Stimulated activated naive CD8-positive, alpha-beta T cell treated with anti-CD3 and anti-CD28 coated beads, Interleukin-15, amount 100 ng/mL, for 72 hours (primary cell): ENCODE data around the gene BIRC3.
"Not testable (repeated sequence)": the region's sequence is repeated elsewhere in the genome, so short reads cannot be mapped to it uniquely, and the experiment has no call there.

Source experiments
- ATAC-seq: fragments of 150-1000 bp; cut with Tn5 transposase; 2 replicates; pipeline ENCODE4 v1.10.0; 2021; ENCODE audit warnings: mild to moderate bottlenecking, moderate library complexity
- DNase-seq, 2 donors: peaks; one replicate each; pipeline ENCODE4 v3.0.0; 2021 to 2022
- H3K27ac Mint-ChIP-seq, 2 donors: one replicate each; pipeline ENCODE4 v1.8.0; 2022; ENCODE audit warnings: mild to moderate bottlenecking in 2 of 2, mixed read lengths in 2 of 2, moderate library complexity in 2 of 2
- H3K27me3 Mint-ChIP-seq: one replicate; pipeline ENCODE4 v1.8.0; 2022; ENCODE audit warnings: mixed read lengths
- H3K4me1 Mint-ChIP-seq: one replicate; pipeline ENCODE4 v1.8.0; 2022; ENCODE audit warnings: mild to moderate bottlenecking, mixed read lengths
- H3K4me3 Mint-ChIP-seq, 2 donors: one replicate each; pipeline ENCODE4 v1.8.0; 2022; ENCODE audit warnings: mild to moderate bottlenecking in 2 of 2, mixed read lengths in 2 of 2, moderate library complexity in 1 of 2
- H3K9me3 Mint-ChIP-seq, 2 donors: one replicate each; pipeline ENCODE4 v1.8.0; 2022; ENCODE audit warnings: mixed read lengths in 2 of 2

Gene BIRC3

GRCh38 chr11:102287964-102288724 is 29.1 kb upstream of the BIRC3 start:
- no peaks in the 10 kb centered on the region for H3K9me3 Mint-ChIP-seq
- H3K27ac Mint-ChIP-seq = no peak overlapping the region
- ATAC-seq = peak; percentile 82

DNA sequence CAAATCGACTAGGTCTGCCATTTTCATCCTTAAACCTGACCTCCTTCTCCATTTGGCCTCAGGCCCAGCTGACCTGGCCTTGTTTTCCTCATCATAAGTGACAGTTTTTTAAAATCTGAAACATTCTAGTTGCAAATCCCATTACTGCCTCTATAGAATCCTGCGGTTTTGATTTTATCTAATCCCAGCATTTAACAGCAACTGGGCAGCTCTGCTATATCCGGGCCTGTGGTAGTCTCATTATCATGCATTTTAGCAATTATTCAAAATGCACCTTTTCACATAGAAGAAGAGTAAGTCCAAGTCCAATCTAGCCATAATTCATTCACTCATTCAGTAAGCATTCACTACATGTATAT is 28.6 kb upstream of the BIRC3 start:
- H3K27ac Mint-ChIP-seq = no peak overlapping the region
- peaks cover 23% of the 10 kb centered on the region for H3K4me1 Mint-ChIP-seq
- H3K9me3 Mint-ChIP-seq = no peaks in the 10 kb centered on the region
- no peaks in the 10 kb centered on the region for H3K27me3 Mint-ChIP-seq
- H3K4me3 Mint-ChIP-seq = peak overlapping the region; percentile 58
- no peak for ATAC-seq
- no peak for DNase-seq

More at GRCh38 chr11:102287964-102288724, 29.1 kb upstream of the BIRC3 start:
- H3K4me3 Mint-ChIP-seq = peak overlapping the region; percentile 58
- peak; percentile 36 to 45 for DNase-seq
- peaks cover 22% of the 10 kb centered on the region for H3K4me1 Mint-ChIP-seq
- no peaks in the 10 kb centered on the region for H3K27me3 Mint-ChIP-seq

GRCh38 chr11:102289592-102289991 is 27.7 kb upstream of the BIRC3 start:
- H3K27me3 Mint-ChIP-seq = no peaks in the 10 kb centered on the region
- ATAC-seq (no peak), DNase-seq (no peak)
- peaks cover 28% of the 10 kb centered on the region for H3K4me1 Mint-ChIP-seq
- H3K4me3 Mint-ChIP-seq = no peak overlapping the region
- H3K9me3 Mint-ChIP-seq = no peaks in the 10 kb centered on the region
- H3K27ac Mint-ChIP-seq = no peak overlapping the region

DNA sequence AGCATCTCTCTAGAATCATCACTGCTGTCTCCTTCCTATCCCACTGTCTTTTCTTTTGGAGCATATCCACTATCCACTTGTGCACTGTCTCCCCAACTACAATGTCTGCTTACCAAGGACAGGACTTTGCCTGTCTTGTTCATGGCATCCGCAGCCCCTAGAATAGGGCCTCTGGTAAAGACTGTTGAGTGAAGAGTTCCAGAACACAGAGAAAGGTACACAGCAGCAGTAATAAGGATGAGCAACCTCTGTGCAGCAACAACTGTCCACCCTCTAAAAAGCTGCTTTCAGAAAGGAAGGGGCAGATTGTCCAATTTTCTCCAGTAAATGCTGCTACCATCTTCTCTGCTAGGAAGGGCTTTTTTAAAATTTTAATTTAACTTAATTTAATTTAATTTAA is 25.5 kb upstream of the BIRC3 start:
- Mint-ChIP-seq H3K9me3 (no peaks in the 10 kb centered on the region), H3K27ac (no peak overlapping the region), H3K4me3 (no peak overlapping the region), H3K4me1 (peaks cover 39% of the 10 kb centered on the region), H3K27me3 (no peaks in the 10 kb centered on the region)
- ATAC-seq (no peak), DNase-seq (no peak)

- no peak for ATAC-seq
- H3K27ac Mint-ChIP-seq = no peak overlapping the region
- no peak overlapping the region for H3K4me3 Mint-ChIP-seq
These were observed 24.4 kb upstream of the BIRC3 start for GRCh38 chr11:102292933-102293332.

DNA sequence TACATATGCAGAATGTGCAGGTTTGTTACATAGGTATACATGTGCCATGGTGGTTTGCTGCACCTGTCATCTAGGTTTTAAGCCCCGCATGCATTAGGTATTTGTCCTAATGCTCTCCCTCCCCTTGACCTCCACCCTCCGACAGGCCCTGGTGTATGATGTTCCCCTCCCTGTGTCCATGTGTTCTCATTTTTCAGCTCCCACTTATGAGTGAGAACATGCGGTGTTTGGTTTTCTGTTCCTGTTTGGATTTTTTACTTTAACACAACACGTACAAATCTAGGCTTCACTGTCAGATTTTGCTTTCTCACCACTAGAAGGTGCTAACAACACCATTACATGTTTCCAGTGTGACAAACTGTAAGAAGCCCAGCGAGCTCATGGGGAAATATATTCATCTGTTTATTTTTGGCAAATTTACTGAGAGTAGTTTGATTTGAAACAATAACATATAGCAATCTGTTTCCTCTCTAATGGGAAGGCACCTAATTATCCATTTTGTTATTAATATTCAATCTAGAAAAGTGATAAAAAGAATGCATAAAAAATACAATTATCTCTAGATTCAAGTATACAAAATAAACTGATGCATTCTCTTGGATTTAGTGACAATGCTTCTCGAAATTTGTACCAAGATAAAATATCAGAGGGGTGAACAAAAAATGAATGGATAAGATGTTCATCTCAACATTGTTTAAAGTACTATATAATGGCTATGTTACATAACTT is 23.2 kb upstream of the BIRC3 start:
- peaks cover 27% of the 10 kb centered on the region for H3K4me1 Mint-ChIP-seq
- peak overlapping the region; percentile 84 to 98 for H3K27ac Mint-ChIP-seq
- no peaks in the 10 kb centered on the region for H3K27me3 Mint-ChIP-seq
- DNase-seq = no peak
- H3K9me3 Mint-ChIP-seq = peaks cover 0 to 4% of the 10 kb centered on the region in 2 donors
- ATAC-seq = peak; percentile 88
- peak overlapping the region; percentile 83 to 88 for H3K4me3 Mint-ChIP-seq

More at GRCh38 chr11:102292933-102293332, 24.4 kb upstream of the BIRC3 start:
- Mint-ChIP-seq H3K4me1 (peaks cover 37% of the 10 kb centered on the region), H3K9me3 (no peaks in the 10 kb centered on the region), H3K27me3 (no peaks in the 10 kb centered on the region)
- DNase-seq = no peak

DNA sequence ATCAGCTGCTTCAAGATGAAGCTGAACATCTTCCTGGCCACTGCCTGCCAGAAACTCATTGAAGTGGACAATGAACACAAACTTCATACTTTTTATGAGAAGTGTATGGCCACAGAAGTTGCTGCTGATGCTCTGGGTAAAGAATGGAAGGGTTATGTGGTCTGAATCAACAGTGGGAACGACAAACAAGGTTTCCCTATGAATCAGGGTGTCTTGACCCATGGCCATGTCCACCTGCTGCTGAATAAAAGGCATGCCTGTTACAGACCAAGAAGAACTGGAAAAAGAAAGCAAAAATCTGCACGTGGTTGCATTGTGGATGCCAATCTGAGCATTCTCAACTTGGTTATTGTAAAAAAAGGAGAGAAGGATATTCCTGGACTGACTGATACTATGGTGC is 22.2 kb upstream of the BIRC3 start:
- H3K27me3 Mint-ChIP-seq = no peaks in the 10 kb centered on the region
- DNase-seq (no peak), ATAC-seq (no peak)
- H3K9me3 Mint-ChIP-seq = peaks cover 0 to 4% of the 10 kb centered on the region in 2 donors
- peak overlapping the region in 1 of 2 donors; percentile 41 for H3K4me3 Mint-ChIP-seq
- H3K27ac Mint-ChIP-seq = peak overlapping the region in 1 of 2 donors; percentile 55
- H3K4me1 Mint-ChIP-seq = peaks cover 22% of the 10 kb centered on the region

- peaks cover 38% of the 10 kb centered on the region for H3K4me1 Mint-ChIP-seq
- H3K4me3 Mint-ChIP-seq, H3K27ac Mint-ChIP-seq, DNase-seq, ATAC-seq, H3K27me3 Mint-ChIP-seq: not testable (repeated sequence)
- H3K9me3 Mint-ChIP-seq = peaks cover 6 to 10% of the 10 kb centered on the region in 2 donors
These were observed 20.5 kb upstream of the BIRC3 start for GRCh38 chr11:102296757-102297156.

GRCh38 chr11:102300837-102301236 is 16.4 kb upstream of the BIRC3 start:
- H3K4me3 Mint-ChIP-seq, ATAC-seq, H3K27me3 Mint-ChIP-seq, H3K27ac Mint-ChIP-seq, DNase-seq: not testable (repeated sequence)
- H3K9me3 Mint-ChIP-seq = peaks cover 25 to 27% of the 10 kb centered on the region in 2 donors
- peaks cover 43% of the 10 kb centered on the region for H3K4me1 Mint-ChIP-seq

DNA sequence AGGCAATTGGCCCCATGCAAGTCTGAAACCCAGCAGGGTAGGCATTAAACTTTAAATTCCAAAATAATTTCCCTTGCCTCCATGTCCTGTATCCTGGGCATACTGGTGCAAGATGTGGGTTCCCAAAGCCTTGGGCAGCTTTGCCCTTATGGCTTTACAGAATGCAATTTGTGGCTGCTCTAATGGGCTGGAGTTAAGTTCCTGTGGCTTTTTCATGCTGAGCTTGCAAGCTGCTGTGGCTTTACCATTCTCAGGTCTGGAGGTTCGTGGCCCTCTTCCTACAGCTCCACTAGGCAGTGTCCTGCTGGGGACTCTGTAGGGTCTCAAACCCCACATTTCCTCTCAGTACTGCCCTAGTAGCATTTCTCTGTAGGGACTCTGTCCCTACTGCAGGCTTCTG is 15.0 kb upstream of the BIRC3 start:
- H3K27ac Mint-ChIP-seq = no peak overlapping the region
- H3K4me3 Mint-ChIP-seq = no peak overlapping the region
- no peaks in the 10 kb centered on the region for H3K27me3 Mint-ChIP-seq
- H3K4me1 Mint-ChIP-seq = peaks cover 57% of the 10 kb centered on the region
- H3K9me3 Mint-ChIP-seq = peaks cover 25 to 27% of the 10 kb centered on the region in 2 donors
- DNase-seq (no peak), ATAC-seq (peak; percentile 43)

GRCh38 chr11:102304686-102305085 is 12.6 kb upstream of the BIRC3 start:
- Mint-ChIP-seq H3K27ac (peak overlapping the region in 1 of 2 donors; percentile 7), H3K27me3 (no peaks in the 10 kb centered on the region), H3K4me3 (peak overlapping the region; percentile 4 to 43), H3K4me1 (peaks cover 61% of the 10 kb centered on the region), H3K9me3 (peaks cover 23 to 25% of the 10 kb centered on the region in 2 donors)
- ATAC-seq (no peak), DNase-seq (no peak)

- Mint-ChIP-seq H3K9me3 (peaks cover 23 to 25% of the 10 kb centered on the region in 2 donors), H3K27me3 (no peaks in the 10 kb centered on the region), H3K4me1 (peaks cover 58% of the 10 kb centered on the region), H3K27ac (peak overlapping the region in 1 of 2 donors; percentile 51), H3K4me3 (peak overlapping the region; percentile 65 to 72)
- ATAC-seq (no peak), DNase-seq (no peak)
These were observed 11.8 kb upstream of the BIRC3 start for GRCh38 chr11:102305352-102306047.

GRCh38 chr11:102306048-102306597 is 11.2 kb upstream of the BIRC3 start:
- Mint-ChIP-seq H3K9me3 (peaks cover 23 to 25% of the 10 kb centered on the region in 2 donors), H3K4me3 (peak overlapping the region; percentile 72 to 74), H3K27me3 (no peaks in the 10 kb centered on the region), H3K4me1 (peaks cover 53% of the 10 kb centered on the region), H3K27ac (peak overlapping the region; percentile 51 to 72)
- DNase-seq (no peak), ATAC-seq (peak; percentile 56)

DNA sequence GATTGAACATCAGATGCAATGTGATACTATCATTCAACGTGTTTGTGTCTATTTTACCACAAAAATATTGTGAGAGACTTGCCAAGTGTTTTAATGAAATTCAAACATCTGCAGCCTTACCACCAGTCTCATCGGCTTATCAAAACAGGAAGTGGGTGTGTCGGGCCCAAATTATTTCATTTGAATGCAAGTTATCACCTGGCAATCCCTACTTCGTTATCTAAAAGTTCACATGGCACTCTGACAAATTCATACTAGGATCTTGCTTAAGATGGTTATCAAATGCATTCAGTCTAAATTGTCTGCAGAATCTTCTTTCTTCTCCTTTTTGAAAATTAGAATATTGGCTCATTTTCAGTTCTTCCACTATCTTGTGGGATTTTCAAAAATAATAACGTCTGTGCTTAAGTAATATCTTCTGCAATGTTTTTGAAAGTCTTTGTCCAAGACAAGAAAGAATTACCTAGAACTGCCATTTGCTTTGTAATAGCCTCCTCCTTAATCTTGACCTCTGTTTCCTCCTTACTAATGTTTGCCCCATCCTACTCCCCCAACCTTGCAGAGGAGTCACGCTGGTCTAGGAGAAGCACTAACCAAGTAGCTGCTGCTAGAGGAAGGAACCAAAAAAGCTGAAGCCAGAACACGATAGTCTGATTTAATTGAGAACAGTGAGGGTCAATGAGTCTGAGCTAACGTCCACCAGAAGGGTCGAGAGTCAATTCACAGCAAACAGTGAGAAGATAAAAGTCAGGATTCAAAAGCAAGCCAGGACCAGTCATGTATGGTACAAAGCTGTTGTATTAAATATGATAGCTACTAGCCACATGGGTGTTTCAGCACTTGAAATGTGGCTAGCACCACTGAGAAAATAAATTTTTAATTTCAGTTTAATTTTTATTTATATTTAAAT is 10.2 kb upstream of the BIRC3 start:
- DNase-seq (no peak), ATAC-seq (peak; percentile 45)
- Mint-ChIP-seq H3K4me3 (peak overlapping the region; percentile 52 to 74), H3K27me3 (no peaks in the 10 kb centered on the region), H3K9me3 (peaks cover 13 to 16% of the 10 kb centered on the region in 2 donors), H3K4me1 (peaks cover 49% of the 10 kb centered on the region), H3K27ac (peak overlapping the region; percentile 29 to 72)

GRCh38 chr11:102307727-102308038 is 9.6 kb upstream of the BIRC3 start:
- ATAC-seq (no peak), DNase-seq (no peak)
- Mint-ChIP-seq H3K4me3 (no peak overlapping the region), H3K27ac (no peak overlapping the region), H3K9me3 (peaks cover 13 to 14% of the 10 kb centered on the region in 2 donors), H3K4me1 (peaks cover 49% of the 10 kb centered on the region), H3K27me3 (no peaks in the 10 kb centered on the region)
